Activated T-cell treated with anti-CD3 and anti-CD28 coated beads, Interleukin-2, amount 50 U/mL, for 4 hours (primary cell): Measurements from ENCODE around the gene NKAIN1. TPM values are rescaled to one million over a fixed set of nuclear protein-coding genes. Genes with fewer than 3 reads are reported as not detected.
"Not testable (repeated sequence)": the region's sequence is repeated elsewhere in the genome, so short reads cannot be mapped to it uniquely, and the experiment has no call there.

Experiments used
- ATAC-seq, 2 donors: fragments of 200-7000 bp; cut with Tn5 transposase; one replicate each; pipeline ENCODE4 v1.10.0; 2021
- DNase-seq: peaks from one replicate; pipeline ENCODE4 v3.0.0-alpha.2; 2020
- H3K27me3 Mint-ChIP-seq: one replicate; pipeline ENCODE4 v1.8.0; 2021; ENCODE audit warnings: low read depth, mixed read lengths
- H3K36me3 Mint-ChIP-seq: one replicate; pipeline ENCODE4 v1.8.0; 2022; ENCODE audit warnings: mixed read lengths; ENCODE audit not compliant: insufficient read depth
- H3K4me1 Mint-ChIP-seq: one replicate; pipeline ENCODE4 v1.8.0; 2021; ENCODE audit warnings: low read depth, mixed read lengths
- H3K4me3 Mint-ChIP-seq: one replicate; pipeline ENCODE4 v1.8.0; 2021; ENCODE audit warnings: mild to moderate bottlenecking, moderate library complexity, mixed read lengths
- H3K9me3 Mint-ChIP-seq: one replicate; pipeline ENCODE4 v1.8.0; 2021; ENCODE audit warnings: mixed read lengths
- total RNA-seq, 3 donors: library from RNA; stranded (reverse); gene quantifications; one replicate each; pipeline ENCODE4 v1.2.1, GENCODE V29; 2021

NKAIN1 gene
- total RNA-seq, 3 donors from 2014 or later: 0.15 TPM; not detected in 2

DNA sequence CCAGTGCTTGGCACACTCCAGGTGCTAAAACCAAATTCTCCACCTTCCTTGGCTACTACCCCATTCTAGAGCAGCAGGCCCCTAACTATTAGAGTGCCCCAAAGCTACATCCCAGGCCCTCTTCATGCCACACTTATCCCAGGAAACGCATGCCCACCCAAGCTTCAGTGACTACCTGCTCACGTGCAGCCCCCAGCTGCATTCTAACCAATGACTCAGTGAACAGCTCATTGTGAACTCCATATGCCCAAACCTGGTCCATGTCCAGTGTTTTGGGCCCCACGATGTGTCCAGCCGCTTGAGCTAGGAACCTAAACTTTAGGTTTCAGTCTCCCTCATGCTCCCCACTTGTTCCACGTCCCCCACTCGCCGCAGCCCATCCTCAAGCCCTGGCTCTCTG, 41.5 kb downstream of the NKAIN1 start:
- H3K27me3 Mint-ChIP-seq: peaks cover 4% of the 10 kb centered on the region

DNA sequence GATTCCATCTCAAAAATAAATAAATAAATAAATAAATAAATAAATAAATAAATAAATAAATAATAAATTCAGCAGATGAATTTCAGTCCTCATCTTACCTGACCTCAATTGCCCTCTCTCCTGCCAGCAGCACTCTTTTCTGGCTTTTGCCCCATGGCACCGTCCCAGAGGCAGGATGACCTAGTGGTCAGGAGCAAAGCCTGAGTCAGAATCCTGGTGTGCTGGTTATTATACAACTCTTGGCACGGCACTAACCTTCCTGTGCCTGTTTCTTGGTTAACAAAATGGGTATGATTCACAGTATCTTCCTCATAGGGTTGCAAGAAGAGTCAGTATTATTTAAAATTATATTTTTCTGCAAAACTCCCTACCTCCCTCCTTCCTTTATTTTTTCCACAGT, 43.0 kb downstream of the NKAIN1 start:
- ATAC-seq (no peak), DNase-seq (no peak)
- no peaks in the 10 kb centered on the region for H3K9me3 Mint-ChIP-seq
- H3K4me1 Mint-ChIP-seq: no peaks in the 10 kb centered on the region
- H3K27me3 Mint-ChIP-seq: peaks cover 2% of the 10 kb centered on the region
- no peaks in the 10 kb centered on the region for H3K36me3 Mint-ChIP-seq
- no peak overlapping the region for H3K4me3 Mint-ChIP-seq

More for the DNA sequence above, 41.5 kb downstream of the NKAIN1 start:
- DNase-seq (no peak), ATAC-seq (no peak)
- no peaks in the 10 kb centered on the region for H3K4me1 Mint-ChIP-seq
- H3K4me3 Mint-ChIP-seq: no peak overlapping the region
- no peaks in the 10 kb centered on the region for H3K36me3 Mint-ChIP-seq
- no peaks in the 10 kb centered on the region for H3K9me3 Mint-ChIP-seq

DNA sequence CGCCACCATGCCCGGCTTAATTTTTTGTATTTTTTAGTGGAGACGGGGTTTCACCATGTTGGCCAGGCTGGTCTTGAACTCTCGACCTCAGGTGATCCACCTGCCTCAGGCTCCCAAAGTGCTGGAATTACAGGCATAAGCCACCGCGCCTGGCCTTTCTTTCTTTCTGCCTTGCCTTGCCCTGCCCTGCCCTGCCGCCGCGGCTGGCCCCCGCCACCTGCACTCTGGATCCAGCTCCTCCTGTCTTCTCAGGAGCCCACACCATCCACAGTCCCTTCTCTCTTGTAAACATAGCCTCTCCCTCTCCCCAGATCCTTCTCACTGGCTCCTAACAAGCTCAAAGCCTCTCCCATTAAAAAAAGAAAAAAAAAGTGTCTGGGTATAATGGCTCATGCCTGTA, 44.4 kb downstream of the NKAIN1 start:
- H3K4me3 Mint-ChIP-seq, H3K4me1 Mint-ChIP-seq, H3K36me3 Mint-ChIP-seq, ATAC-seq, H3K9me3 Mint-ChIP-seq, DNase-seq, H3K27me3 Mint-ChIP-seq: not testable (repeated sequence)

DNA sequence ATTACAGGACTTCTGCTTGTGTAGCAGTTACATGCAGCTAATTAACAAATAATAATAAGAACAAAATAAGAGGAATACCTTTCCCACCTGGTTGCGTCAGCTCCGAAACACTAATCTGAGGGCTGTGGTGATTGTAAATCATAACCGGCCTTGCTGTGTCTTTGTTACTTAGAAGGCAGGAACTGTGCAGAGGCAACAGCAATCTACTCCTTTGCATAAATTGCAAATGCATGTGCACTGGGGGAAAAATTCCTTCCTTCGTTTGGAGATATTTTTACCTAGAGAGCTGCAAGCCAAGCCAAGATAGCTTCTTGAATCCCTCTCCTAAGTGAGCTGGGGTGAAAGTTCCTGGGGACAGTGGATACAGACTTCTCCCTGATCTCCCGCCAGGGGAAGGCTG, 46.0 kb downstream of the NKAIN1 start:
- no peaks in the 10 kb centered on the region for H3K36me3 Mint-ChIP-seq
- H3K4me1 Mint-ChIP-seq: no peaks in the 10 kb centered on the region
- ATAC-seq: no peak
- H3K4me3 Mint-ChIP-seq: no peak overlapping the region
- H3K9me3 Mint-ChIP-seq: no peaks in the 10 kb centered on the region
- DNase-seq: no peak
- H3K27me3 Mint-ChIP-seq: peaks cover 4% of the 10 kb centered on the region

DNA sequence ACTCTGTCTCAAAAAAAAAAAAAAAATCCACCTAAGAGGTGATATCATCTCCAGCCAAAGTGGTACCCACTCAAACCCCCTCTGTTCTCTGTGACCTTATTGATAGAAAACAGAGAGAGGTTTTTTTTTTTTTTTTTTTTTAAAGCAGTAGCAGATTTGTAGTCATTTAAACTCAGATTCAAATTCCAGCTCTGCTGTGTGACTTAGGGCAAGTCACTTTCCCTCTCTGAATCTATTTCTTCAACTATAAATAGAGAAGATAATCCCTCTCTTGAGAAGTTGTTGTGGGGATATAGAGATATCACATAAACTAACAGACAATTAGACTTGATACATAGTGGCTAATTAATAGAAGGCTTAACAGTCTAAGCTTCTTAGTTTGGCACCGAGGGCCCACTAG, 48.4 kb downstream of the NKAIN1 start:
- no peaks in the 10 kb centered on the region for H3K36me3 Mint-ChIP-seq
- no peak overlapping the region for H3K4me3 Mint-ChIP-seq
- no peaks in the 10 kb centered on the region for H3K9me3 Mint-ChIP-seq
- no peak for DNase-seq
- H3K27me3 Mint-ChIP-seq: peaks cover 12% of the 10 kb centered on the region
- no peaks in the 10 kb centered on the region for H3K4me1 Mint-ChIP-seq
- ATAC-seq: no peak

DNA sequence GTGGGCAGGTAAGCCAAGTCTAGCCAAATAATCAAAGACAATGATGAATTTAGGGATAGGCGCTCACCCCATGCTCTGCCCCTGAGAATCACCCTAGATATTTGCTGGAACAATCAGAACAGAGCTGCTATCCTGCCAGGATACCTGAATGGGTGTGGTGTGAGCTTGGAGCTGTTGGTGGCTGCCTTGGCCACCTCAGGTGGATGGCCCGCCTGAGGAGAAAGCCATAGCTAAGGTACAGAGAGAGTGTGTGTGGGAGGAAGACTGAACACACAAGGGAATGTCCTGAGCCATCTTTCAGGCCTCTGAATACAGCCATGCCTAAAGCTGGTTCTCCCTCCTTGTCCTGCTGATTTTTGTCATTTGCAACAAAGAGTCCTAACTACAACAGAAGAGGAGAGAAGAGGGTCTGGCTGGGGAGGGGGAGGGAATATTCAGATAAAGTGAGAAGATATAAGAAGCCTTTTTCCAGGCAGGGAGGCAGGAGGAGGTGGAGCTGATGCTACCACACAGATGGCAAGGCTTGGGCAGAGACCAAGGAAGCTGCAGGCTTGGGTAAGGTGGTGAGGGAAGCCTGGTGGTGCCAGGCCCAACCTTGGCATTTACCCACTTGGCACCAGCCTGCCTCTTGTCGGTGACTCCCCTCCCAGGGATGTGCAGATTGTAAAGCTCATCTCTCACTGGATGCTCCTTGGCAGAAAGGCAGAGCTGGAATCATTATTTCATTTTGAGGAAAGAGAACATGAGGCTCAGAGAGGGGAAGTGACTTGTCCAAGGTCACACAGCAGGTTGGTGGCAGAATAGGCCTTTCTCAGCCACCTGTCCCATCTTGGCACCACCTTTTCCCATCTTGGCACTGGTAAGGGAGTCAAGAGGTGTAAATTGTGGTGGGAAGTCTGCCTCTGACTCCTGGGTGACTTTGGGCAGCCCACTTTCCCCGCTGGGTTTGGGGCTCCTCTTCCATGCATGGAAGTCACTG, 49.7 kb downstream of the NKAIN1 start:
- Mint-ChIP-seq H3K27me3 (peaks cover 14% of the 10 kb centered on the region), H3K36me3 (no peaks in the 10 kb centered on the region), H3K4me3 (no peak overlapping the region), H3K4me1 (no peaks in the 10 kb centered on the region), H3K9me3 (no peaks in the 10 kb centered on the region)
- DNase-seq: no peak
- no peak for ATAC-seq

DNA sequence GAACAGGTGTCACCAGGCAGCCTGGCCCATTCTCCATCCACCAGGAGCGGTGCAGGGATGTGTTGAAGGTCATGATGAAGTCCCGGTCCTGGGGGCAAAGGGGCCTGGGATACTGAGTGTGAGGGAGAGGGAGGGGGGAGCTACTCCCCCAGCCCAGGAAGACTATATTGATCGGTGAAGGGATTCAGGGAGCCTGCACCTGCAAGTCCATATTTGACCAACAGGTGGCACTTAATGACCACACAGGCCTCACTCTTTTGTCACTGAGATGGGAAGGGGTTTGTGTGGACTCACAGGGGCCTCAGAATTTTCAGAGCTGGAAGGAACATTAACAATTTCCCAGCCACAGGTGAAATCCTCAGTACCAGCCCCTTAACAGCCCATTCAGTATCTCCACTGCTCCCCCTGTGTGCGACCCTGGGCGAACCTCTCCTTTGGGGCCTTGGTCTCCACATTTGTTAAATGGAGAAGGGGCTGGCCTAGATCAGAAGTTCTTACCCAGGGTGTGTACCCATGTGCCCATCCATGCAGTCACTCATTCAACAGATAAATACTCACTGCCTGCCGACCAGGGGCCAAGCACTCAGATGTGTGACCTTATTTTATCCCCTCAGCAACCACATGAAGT, 55.6 kb downstream of the NKAIN1 start:
- H3K27me3 Mint-ChIP-seq: peaks cover 59% of the 10 kb centered on the region
- no peak overlapping the region for H3K4me3 Mint-ChIP-seq
- DNase-seq (no peak), ATAC-seq (no peak)
- no peaks in the 10 kb centered on the region for H3K9me3 Mint-ChIP-seq
- H3K36me3 Mint-ChIP-seq: no peaks in the 10 kb centered on the region
- H3K4me1 Mint-ChIP-seq: peaks cover 6% of the 10 kb centered on the region

DNA sequence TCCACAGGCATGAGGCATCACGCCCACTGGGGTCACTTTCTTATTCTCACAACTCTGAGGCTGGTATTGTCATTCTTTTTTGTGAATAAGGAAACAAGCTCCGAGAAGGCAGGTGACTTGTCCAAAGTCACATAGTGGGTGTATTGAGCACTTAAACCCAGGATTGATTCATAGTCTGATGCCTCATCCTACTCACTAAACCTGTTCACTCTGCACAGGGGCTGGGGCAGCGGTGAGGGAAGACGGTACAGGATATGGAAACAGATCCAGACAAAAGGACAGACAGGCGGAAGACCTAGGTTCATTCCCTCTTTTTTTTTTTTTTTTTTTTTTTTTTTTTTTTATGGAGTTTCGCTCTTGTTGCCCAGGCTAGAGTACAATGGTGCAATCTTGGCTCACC, 56.6 kb downstream of the NKAIN1 start:
- DNase-seq: no peak
- H3K4me3 Mint-ChIP-seq: no peak overlapping the region
- H3K27me3 Mint-ChIP-seq: peaks cover 63% of the 10 kb centered on the region
- H3K9me3 Mint-ChIP-seq: no peaks in the 10 kb centered on the region
- no peak for ATAC-seq
- no peaks in the 10 kb centered on the region for H3K36me3 Mint-ChIP-seq
- H3K4me1 Mint-ChIP-seq: peaks cover 6% of the 10 kb centered on the region

DNA sequence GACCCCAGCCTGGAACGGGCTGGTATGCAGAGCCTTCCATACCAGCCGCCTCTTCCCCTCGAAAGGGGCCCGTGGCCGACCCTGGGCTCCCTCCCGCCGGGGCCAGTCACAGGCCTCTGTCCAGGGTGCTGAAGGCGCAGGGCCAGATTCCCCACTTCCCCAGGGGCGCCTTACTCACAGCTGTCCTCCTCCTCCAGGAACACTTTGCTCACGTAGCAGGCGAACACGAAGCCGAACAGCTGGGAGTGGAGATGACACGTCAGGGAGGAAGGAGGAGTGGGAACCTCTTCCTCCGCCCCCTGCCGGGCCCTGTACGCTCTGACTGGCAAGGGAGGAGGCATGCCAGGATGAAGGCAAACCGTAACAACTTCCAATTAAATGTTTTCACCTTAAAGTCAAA, 57.3 kb downstream of the NKAIN1 start:
- Mint-ChIP-seq H3K27me3 (peaks cover 61% of the 10 kb centered on the region), H3K4me3 (no peak overlapping the region), H3K9me3 (no peaks in the 10 kb centered on the region), H3K4me1 (peaks cover 6% of the 10 kb centered on the region), H3K36me3 (no peaks in the 10 kb centered on the region)
- DNase-seq (peak; percentile 33), ATAC-seq (peak; percentile 58 to 63)

DNA sequence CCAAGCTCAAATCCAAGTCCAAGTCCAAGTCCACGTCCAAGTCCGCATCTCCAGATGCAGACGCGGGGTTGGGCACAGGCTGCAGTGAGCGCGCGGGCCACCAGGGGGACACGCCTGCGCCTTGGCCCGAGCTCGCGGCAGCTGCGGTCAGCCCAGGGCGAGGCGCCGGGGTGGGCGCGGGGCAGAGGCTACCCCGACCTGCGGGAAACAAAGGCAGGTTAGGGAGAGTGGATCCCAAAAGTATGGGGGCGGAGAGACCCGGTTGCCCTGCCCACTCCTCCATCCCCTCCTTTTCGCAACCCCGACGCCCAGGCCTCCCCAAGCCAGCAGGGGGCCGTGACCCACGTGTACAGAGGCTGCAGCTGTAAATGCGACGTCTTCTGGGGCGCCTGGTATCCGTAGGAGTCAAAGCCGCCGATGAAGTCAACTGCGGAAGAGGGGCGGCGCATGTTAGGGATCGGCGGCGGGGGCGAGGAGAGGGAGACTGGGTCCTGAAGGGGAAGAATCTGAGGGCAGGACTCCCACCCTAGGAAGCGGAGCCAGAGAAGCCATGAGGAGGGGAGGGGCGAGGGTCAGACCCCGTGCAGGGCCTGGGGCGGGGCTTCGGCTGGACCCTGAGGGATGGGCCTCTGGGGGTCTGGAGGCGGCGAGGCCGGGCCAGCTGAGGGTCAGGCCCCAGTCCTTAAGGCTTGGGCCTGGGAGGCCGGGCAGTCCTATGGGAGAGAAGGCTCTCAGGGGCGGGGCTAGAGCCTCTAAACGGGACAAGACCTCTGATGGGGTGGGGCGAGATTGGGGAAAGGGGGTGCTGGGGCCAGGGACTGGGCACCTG, 58.0 kb downstream of the NKAIN1 start:
- no peaks in the 10 kb centered on the region for H3K9me3 Mint-ChIP-seq
- H3K4me1 Mint-ChIP-seq: peaks cover 6% of the 10 kb centered on the region
- H3K36me3 Mint-ChIP-seq: no peaks in the 10 kb centered on the region
- peaks cover 55% of the 10 kb centered on the region for H3K27me3 Mint-ChIP-seq
- DNase-seq (peak; percentile 18), ATAC-seq (peak; percentile 69 to 71)
- no peak overlapping the region for H3K4me3 Mint-ChIP-seq

DNA sequence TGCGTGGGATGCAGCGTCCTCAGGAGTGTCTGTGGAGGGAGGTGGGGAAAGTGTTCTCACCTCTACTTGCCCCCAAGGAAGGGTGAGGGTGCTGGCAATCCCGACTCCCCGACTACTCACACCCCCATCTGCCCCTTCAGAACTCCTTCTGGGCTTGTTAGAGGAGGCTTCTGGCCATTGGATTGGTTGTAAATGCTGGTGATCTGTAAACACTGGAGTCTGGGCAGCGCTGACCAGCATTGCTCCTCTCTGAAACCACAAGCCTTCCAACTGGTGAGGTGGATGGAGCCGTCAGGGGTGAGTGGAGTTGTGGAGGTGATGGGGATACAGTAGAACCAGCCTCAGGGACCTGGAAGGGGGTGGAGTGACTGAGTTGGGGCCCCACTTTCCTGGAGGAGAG, 59.3 kb downstream of the NKAIN1 start:
- Mint-ChIP-seq H3K9me3 (no peaks in the 10 kb centered on the region), H3K27me3 (peaks cover 54% of the 10 kb centered on the region), H3K4me3 (no peak overlapping the region), H3K36me3 (no peaks in the 10 kb centered on the region), H3K4me1 (peaks cover 6% of the 10 kb centered on the region)
- DNase-seq (no peak), ATAC-seq (no peak)

DNA sequence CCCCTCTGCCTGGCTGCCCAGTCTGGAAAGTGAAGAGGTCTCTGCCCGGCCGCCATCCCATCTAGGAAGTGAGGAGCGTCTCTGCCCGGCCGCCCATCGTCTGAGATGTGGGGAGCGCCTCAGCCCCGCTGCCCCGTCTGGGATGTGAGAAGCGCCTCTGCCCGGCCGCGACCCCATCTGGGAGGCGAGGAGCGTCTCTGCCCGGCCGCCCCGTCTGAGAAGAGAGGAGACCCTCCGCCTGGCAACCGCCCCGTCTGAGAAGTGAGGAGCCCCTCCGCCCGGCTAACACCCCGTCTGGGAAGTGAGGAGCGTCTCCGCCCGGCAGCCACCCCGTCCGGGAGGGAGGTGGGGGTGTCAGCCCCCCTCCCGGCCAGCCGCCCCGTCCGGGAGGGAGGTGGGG, 63.4 kb downstream of the NKAIN1 start:
- H3K9me3 Mint-ChIP-seq, H3K36me3 Mint-ChIP-seq, ATAC-seq, DNase-seq, H3K4me1 Mint-ChIP-seq, H3K4me3 Mint-ChIP-seq: not testable (repeated sequence)
- H3K27me3 Mint-ChIP-seq: peaks cover 27% of the 10 kb centered on the region

DNA sequence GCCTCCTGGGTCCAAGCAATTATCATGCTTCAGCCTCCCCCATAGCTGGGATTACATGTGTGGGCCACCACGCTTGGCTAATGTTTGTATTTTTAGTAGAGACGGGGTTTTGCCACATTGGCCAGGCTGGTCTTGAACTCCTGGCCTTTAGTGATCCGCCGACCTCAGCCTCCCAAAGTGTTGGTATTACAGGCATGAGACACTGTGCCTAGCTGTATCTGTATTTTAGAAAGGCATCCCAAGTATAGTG, 69.3 kb downstream of the NKAIN1 start:
- Mint-ChIP-seq H3K4me3 (no peak overlapping the region), H3K4me1 (peaks cover 4% of the 10 kb centered on the region), H3K9me3 (no peaks in the 10 kb centered on the region), H3K27me3 (peaks cover 2% of the 10 kb centered on the region), H3K36me3 (no peaks in the 10 kb centered on the region)
- ATAC-seq: no peak
- DNase-seq: no peak

DNA sequence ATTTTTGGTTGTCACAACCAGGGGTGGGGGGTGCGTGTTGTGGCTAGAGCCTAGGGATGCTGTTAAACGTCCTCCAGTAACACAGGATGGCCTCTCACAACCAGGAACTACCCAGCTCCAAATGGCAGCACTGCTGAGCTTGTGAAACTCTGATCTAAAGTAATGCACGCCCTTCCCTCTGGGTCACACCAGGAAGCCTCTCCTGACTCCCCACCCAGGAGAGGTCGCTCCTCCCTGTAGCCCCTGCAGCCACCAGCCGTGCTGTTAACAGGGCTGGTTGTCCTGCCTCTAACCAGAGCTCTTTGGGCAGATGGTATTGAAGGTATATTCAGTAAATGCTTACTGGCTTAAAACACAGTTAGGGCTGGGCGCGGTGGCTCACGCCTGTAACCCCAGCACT, 73.2 kb downstream of the NKAIN1 start:
- H3K9me3 Mint-ChIP-seq: no peaks in the 10 kb centered on the region
- peaks cover 7% of the 10 kb centered on the region for H3K27me3 Mint-ChIP-seq
- no peaks in the 10 kb centered on the region for H3K36me3 Mint-ChIP-seq
- DNase-seq: no peak
- no peak for ATAC-seq
- no peak overlapping the region for H3K4me3 Mint-ChIP-seq
- peaks cover 6% of the 10 kb centered on the region for H3K4me1 Mint-ChIP-seq
